WTC11 (cell line): Measurements from ENCODE around the gene ZDHHC22.

ENCODE experiments used
- ATF2 ChIP-seq: sonication (generic); formaldehyde crosslinking; IDR thresholded peaks from 2 replicates; pipeline ENCODE4 v1.8.1; 2022; ENCODE audit warnings: low read depth, missing genetic modification reagents, borderline replicate concordance
- TF ChIP-seq, protein P1 (sequence below): sonication (generic); formaldehyde crosslinking; conservative IDR thresholded peaks from 2 replicates; pipeline ENCODE4 v1.8.1; 2023; ENCODE audit warnings: mild to moderate bottlenecking, low read depth, missing genetic modification reagents, moderate library complexity
- TF ChIP-seq, protein P2 (sequence below): sonication (generic); formaldehyde crosslinking; IDR thresholded peaks from 2 replicates; pipeline ENCODE4 v1.8.0; 2022; ENCODE audit warnings: mild to moderate bottlenecking, missing genetic modification reagents

GRCh38 chr14:77158882-77159255 is 17.3 kb upstream of the ZDHHC22 start:
- TF ChIP-seq, protein P1, sequence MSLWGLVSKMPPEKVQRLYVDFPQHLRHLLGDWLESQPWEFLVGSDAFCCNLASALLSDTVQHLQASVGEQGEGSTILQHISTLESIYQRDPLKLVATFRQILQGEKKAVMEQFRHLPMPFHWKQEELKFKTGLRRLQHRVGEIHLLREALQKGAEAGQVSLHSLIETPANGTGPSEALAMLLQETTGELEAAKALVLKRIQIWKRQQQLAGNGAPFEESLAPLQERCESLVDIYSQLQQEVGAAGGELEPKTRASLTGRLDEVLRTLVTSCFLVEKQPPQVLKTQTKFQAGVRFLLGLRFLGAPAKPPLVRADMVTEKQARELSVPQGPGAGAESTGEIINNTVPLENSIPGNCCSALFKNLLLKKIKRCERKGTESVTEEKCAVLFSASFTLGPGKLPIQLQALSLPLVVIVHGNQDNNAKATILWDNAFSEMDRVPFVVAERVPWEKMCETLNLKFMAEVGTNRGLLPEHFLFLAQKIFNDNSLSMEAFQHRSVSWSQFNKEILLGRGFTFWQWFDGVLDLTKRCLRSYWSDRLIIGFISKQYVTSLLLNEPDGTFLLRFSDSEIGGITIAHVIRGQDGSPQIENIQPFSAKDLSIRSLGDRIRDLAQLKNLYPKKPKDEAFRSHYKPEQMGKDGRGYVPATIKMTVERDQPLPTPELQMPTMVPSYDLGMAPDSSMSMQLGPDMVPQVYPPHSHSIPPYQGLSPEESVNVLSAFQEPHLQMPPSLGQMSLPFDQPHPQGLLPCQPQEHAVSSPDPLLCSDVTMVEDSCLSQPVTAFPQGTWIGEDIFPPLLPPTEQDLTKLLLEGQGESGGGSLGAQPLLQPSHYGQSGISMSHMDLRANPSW (CRISPR knock-in tag), result no peak
- TF ChIP-seq, protein P2, sequence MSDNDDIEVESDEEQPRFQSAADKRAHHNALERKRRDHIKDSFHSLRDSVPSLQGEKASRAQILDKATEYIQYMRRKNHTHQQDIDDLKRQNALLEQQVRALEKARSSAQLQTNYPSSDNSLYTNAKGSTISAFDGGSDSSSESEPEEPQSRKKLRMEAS (CRISPR knock-in tag), result no peak
- no peak for TF ChIP-seq ATF2
